GM12878 (cell line): ENCODE measurements around the gene NPBWR2.

Experiments
- ASH2L ChIP-seq: fragments of 300-600, 200-600 bp; sonication (generic); IDR thresholded peaks from 2 replicates; pipeline ENCODE4 v1.6.1; 2017; ENCODE audit warnings: low read depth, mild to moderate bottlenecking, borderline replicate concordance
- BMI1 ChIP-seq: fragments of 450-650 bp; IDR thresholded peaks from 2 replicates; pipeline ENCODE4 v1.6.1; 2016; ENCODE audit warnings: mild to moderate bottlenecking, moderate library complexity, borderline replicate concordance
- CEBPB ChIP-seq, 2 experiments: fragments of 150-350 bp in 1 of 2; IDR thresholded peaks; 2 replicates each; pipeline ENCODE4 v1.6.1; 2012 to 2014; ENCODE audit warnings: low read depth in 2 of 2, low read length in 2 of 2, borderline replicate concordance in 1 of 2, inconsistent platforms in 1 of 2
- ESRRA ChIP-seq: IDR thresholded peaks from 2 replicates; pipeline ENCODE4 v1.6.1; 2012; ENCODE audit warnings: mild to moderate bottlenecking, low read length, improper control_type of control experiment
- RAD21 ChIP-seq: IDR thresholded peaks from 2 replicates; pipeline ENCODE4 v1.6.1; 2011; ENCODE audit warnings: mild to moderate bottlenecking, low read depth, low read length, moderate library complexity; ENCODE audit not compliant: insufficient read depth
- YY1 ChIP-seq: IDR thresholded peaks from 2 replicates; pipeline ENCODE4 v1.6.1; 2011; ENCODE audit warnings: low read depth, mild to moderate bottlenecking, low read length
- ZNF207 ChIP-seq: fragments of 450-650 bp; IDR thresholded peaks from 2 replicates; pipeline ENCODE4 v1.6.1; 2014; ENCODE audit warnings: antibody characterized with exemption, mild to moderate bottlenecking, borderline replicate concordance
- ZNF24 ChIP-seq: fragments of 450-650 bp; IDR thresholded peaks from 2 replicates; pipeline ENCODE4 v1.6.1; 2017; ENCODE audit warnings: antibody characterized with exemption, mild to moderate bottlenecking
- TF ChIP-seq, protein P1 (sequence below), 3 experiments: IDR thresholded peaks in 2 of 3; conservative IDR thresholded peaks in 1 of 3; 2 replicates each; pipeline ENCODE4 v1.5.1; 2011; ENCODE audit warnings: low read depth in 3 of 3, low read length in 3 of 3, mild to moderate bottlenecking in 3 of 3, control low read depth in 2 of 3, moderate library complexity in 2 of 3, inconsistent platforms in 1 of 3, mixed read lengths in 1 of 3; ENCODE audit not compliant: control insufficient read depth in 2 of 3, insufficient read depth in 1 of 3; ENCODE audit errors: extremely low read depth in 1 of 3

DNA sequence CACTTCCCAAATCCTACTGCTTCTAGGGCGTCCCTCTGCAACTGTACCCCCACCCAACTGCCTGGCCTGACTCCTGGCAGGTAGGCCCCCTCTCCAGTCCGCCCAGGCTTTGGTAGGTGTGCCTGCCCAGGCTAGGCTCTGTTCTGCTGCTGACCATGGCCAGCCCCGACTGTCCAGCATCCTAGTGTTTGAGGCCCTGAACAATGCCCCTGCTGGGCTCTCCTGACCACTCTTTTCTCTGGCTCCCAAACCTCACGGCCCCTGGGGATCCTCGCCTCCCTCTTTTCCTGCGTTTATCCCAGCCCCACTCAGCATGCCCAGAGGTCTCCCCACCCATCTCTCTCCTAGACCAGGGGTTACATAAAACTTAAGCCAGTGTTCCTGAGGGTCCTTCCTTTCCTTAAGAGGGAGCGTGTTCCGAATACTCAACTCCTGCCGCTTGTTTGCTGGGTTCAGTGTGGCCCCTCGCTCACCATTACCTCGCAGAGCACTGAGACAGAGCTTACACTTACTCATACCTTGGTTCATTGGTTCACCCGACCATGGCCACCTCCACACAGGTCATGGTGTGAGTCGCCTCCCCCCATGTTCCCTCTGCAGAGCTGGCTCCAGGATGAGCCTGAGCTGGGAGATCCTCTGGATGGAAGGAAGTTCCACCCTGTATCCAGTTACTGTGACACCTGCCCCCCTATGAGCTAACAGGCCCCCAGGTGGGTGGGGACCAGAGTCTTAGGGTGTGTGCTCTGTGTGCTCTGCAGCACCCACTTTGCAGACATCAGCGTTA, 35.8 kb upstream of the NPBWR2 start:
- TF ChIP-seq ZNF207 = no peak
- no peak for TF ChIP-seq YY1
- TF ChIP-seq BMI1 = no peak
- no peak for TF ChIP-seq ESRRA
- no peak for TF ChIP-seq CEBPB (IDR thresholded peaks at IDR 0.05; ENCODE audit: borderline replicate concordance in 1 of 2, low read depth in 2 of 2, low read length in 2 of 2)
- TF ChIP-seq ASH2L = no peak
- no peak for TF ChIP-seq RAD21
- TF ChIP-seq ZNF24 = no peak
- TF ChIP-seq, protein P1, sequence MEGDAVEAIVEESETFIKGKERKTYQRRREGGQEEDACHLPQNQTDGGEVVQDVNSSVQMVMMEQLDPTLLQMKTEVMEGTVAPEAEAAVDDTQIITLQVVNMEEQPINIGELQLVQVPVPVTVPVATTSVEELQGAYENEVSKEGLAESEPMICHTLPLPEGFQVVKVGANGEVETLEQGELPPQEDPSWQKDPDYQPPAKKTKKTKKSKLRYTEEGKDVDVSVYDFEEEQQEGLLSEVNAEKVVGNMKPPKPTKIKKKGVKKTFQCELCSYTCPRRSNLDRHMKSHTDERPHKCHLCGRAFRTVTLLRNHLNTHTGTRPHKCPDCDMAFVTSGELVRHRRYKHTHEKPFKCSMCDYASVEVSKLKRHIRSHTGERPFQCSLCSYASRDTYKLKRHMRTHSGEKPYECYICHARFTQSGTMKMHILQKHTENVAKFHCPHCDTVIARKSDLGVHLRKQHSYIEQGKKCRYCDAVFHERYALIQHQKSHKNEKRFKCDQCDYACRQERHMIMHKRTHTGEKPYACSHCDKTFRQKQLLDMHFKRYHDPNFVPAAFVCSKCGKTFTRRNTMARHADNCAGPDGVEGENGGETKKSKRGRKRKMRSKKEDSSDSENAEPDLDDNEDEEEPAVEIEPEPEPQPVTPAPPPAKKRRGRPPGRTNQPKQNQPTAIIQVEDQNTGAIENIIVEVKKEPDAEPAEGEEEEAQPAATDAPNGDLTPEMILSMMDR (IDR thresholded peaks at IDR 0.05 in 2 of 3, conservative IDR thresholded peaks at IDR 0.05 in 1 of 3; ENCODE audit: control insufficient read depth in 2 of 3, extremely low read depth in 1 of 3, insufficient read depth in 1 of 3, low read depth in 3 of 3, low read length in 3 of 3) = no peak
